Activated T-cell treated with anti-CD3 and anti-CD28 coated beads for 24 hours (primary cell): ENCODE measurements around the gene HYDIN.

ENCODE experiments used
- DNase-seq: peaks from one replicate; pipeline ENCODE4 v3.0.0-alpha.2; 2020; ENCODE audit warnings: low read depth

The HYDIN gene

DNA sequence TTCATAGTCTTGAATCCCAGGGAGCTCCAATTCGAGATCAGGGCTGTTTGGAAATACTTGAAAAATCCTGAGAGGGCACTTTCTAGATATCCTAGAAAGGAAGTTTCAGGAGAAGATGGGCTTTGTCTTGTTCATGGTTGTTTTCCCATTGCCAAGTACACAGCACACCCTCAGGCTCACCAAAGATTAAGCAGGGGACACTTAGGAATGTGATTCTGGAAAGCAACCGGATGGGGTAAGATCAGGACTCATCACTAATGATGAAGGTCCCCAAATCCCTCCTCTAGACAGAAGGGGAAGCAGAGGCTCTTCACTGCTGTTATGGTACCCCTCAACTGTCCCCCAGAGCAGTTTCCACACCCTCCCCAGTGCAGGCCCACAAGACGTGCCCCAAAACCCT, 470.3 kb downstream of the HYDIN start:
- DNase-seq = no peak

DNA sequence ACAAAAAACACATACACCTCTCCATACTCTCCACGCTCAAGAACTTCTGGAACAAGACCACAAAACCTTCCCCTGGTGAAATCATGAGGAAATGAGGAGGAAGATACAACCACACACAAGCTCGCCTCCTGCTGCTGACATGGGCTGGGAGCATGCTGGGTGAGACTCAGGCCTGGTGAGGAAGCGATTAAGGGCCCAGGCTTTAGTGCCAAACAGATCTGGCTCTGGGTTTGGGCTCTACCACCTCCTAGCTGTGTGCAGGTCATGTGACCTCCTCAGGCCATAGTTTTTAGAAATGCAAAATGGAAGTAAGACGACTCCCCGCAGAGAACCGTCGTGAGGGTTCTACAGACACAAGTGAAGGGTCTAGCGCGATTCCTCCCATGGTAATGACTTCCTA, 470.9 kb downstream of the HYDIN start:
- DNase-seq = no peak

DNA sequence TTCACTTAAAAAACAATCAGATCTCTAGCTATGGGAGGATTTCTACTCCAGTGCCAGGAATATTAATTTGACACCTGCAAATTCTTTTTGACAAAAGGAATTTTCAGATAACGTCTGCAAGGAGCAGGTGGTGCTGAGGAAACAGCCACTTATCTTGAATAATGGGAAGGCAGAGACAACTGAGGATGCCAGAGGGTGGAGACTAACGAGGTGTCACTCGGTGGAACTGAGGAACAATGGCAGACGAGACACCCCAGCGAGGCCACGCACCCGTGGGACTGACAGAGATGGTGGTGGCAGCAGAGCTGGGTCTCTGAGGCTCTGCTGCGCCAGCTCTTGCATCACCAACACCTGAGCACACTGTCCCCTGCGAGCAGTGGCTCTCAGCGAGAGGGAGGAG, 471.7 kb downstream of the HYDIN start:
- DNase-seq = no peak
